HG03045 (cell line): ENCODE data around the gene HTT-AS.
A peak's percentile ranks its signal among the peaks of the same experiment; 100 is the strongest.
"Not testable (repeated sequence)": the region's sequence is repeated elsewhere in the genome, so short reads cannot be mapped to it uniquely, and the experiment has no call there.

Experiments
- ATAC-seq: cut with Tn5 transposase; IDR thresholded peaks from one replicate; pipeline ENCODE4 v1.9.1; 2021; ENCODE audit warnings: mild to moderate bottlenecking, moderate library complexity; ENCODE audit not compliant: unreplicated experiment

Gene HTT-AS

DNA sequence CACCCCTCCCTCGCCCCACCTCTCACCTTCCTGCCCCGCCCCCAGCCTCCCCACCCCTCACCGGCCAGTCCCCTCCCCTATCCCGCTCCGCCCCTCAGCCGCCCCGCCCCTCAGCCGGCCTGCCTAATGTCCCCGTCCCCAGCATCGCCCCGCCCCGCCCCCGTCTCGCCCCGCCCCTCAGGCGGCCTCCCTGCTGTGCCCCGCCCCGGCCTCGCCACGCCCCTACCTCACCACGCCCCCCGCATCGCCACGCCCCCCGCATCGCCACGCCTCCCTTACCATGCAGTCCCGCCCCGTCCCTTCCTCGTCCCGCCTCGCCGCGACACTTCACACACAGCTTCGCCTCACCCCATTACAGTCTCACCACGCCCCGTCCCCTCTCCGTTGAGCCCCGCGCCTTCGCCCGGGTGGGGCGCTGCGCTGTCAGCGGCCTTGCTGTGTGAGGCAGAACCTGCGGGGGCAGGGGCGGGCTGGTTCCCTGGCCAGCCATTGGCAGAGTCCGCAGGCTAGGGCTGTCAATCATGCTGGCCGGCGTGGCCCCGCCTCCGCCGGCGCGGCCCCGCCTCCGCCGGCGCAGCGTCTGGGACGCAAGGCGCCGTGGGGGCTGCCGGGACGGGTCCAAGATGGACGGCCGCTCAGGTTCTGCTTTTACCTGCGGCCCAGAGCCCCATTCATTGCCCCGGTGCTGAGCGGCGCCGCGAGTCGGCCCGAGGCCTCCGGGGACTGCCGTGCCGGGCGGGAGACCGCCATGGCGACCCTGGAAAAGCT lies at the start of gene HTT-AS, which contains the start of gene HTT:
Gene HTT-AS, minus strand, starts transcription at position 461 of the 768 bp plus-strand sequence.
Gene HTT, plus strand, starts transcription at position 604 of the 768 bp plus-strand sequence. Its CDS starts 145 bp downstream, at position 749.
- ATAC-seq: peak; percentile 81

DNA sequence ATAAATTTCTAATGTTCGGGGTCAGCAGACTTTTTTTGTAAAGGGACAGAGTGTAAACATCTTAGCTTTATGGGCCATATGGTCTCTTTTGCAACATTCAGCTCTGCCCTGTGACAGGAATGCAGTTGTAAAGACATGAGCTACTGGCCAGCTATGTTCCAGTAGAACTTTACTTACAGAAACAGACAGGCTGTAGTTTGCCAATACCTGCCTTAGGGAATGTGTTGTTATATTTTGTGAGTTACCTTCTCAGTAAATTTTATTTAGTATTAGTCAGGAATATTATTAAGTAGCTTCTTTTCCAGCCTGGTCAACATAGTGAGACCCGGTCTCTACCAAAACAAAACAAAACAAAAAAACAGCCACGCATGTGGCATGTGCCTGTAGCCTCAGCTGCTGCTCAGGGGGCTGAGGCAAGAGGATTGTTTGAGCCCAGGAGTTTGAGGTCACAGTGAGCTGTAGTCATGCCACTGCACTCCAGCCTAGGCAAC lies 48.9 kb upstream of the HTT-AS start:
- ATAC-seq: no peak

DNA sequence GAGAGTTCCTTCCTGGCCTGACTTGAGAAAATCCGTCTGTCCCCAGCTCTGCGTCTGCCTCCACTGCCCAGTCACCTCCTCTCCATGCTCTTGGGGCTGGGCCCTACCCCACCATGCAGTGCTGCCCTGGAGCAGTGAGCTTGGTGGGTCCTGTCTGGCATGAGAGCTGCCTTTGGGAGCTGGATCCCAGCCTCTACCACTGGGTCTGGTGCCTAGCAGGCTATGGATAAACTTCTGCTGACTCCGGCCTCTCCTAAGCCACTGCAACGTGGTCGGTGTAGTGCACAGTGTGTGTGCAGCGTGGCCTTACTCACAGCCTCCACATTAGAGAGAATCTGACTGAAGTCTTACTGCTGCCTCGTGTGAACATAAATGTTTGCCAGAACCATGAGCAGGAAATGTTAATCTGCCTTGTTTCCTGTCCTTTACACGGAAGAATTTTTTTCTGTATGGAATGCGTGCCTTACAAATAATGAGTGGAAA lies 47.8 kb upstream of the HTT-AS start:
- no peak for ATAC-seq

DNA sequence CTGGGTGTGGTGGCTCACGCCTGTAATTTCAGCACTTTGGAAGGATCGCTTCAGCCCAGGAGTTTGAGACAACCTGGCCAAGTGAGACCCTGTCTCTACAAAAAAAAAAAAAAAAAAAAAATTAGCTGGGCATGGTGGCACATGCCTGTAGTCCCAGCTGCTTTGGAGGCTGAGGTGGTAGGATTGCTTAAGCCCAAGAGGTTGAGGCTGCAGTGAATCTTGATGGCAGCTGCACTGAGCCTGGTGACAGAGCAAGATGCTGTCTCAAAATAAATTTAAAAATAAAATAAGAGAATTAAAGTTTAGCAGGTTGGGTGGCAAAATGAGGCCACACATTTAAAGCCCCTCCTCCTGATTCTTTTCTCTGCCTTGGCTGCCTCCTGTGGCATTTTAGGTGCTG lies 47.3 kb upstream of the HTT-AS start:
- no peak for ATAC-seq

DNA sequence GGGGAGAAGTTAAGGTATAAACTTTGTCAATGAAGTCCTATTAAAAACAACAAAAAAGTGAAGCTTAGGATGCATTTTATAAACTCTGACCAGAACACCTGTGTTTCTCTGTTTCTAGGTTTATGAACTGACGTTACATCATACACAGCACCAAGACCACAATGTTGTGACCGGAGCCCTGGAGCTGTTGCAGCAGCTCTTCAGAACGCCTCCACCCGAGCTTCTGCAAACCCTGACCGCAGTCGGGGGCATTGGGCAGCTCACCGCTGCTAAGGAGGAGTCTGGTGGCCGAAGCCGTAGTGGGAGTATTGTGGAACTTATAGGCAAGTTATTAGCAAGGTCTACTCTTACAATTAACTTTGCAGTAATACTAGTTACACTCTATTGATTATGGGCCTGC lies 46.8 kb upstream of the HTT-AS start:
- ATAC-seq: no peak

DNA sequence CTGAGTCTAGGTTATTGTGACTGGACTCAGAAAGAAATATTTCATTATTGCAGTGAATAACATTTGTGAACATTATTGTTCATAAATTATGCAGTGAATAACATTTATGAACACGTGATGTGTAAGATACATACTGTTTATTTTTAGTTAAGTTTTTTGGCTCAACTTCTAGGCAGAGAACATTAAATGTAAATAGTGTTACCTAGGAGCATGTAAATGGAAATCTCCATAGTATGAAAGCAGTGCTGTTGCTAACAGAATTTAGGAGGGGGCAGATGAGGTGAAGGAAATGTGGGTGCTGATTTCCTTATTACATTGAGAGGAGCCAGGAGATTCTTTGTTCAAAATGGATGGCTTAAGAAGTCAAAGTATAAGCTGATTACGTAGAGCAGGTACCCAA lies 45.1 kb upstream of the HTT-AS start:
- no peak for ATAC-seq

DNA sequence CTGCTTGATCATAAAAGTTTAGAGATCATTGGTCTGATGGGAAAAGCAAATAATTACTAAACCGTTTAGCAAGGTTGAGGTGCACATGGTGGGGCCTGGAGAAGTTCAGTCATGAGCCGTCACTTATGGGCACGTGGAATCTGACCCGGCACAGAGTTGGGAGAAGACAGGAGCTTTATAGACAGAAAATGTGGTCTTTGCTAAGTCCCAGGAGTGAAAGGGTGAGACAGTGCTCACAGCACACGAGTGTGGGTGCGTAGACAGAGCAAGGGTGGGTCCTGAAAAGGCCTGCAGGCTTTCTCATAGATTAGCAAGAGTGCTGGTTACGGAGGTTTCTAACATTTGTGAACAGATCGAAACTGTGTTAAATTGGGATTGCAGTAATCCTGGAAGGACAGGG lies 44.0 kb upstream of the HTT-AS start:
- no peak for ATAC-seq

DNA sequence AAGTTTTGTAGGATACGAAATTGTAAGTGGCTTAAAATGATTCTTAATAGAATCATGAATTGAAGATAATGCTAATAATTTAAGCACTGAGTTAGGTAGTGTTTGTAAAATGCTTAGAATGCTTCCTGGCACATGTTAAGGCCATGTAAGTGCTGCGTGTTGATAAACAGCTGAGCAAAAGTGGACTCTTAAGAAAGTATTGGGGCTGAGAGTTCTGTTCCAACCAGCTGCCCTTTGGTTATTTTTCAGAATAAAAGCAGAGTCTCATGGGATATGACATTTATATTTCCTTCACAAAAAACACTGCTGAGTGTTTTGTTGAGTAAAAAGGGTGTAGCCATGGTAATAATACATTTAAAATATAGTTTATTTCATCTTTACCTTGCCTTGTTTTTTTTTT lies 42.6 kb upstream of the HTT-AS start:
- no peak for ATAC-seq

DNA sequence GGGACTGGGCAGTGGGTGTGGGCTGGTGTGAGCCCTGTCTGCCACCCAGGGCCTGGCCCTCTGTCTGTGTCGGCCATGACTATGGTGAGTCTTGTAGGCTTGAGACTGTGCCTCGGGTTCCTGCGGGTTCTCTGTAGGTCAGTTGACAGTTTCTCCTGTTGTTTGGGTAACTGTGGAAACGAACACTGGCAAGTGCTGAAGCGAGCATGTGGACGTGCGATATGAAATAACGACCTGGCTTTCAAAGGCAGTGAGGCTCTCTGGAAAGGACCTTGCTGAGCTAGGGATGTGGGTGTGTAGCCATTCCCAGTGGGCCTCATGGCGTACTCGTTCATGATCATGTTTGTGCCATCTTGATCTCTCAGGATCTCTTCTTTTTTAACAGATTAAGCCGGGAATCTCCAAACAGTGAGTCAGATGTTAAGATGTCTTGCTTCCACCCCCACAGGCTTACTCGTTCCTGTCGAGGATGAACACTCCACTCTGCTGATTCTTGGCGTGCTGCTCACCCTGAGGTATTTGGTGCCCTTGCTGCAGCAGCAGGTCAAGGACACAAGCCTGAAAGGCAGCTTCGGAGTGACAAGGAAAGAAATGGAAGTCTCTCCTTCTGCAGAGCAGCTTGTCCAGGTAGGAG lies 41.4 kb upstream of the HTT-AS start:
- ATAC-seq: no peak

DNA sequence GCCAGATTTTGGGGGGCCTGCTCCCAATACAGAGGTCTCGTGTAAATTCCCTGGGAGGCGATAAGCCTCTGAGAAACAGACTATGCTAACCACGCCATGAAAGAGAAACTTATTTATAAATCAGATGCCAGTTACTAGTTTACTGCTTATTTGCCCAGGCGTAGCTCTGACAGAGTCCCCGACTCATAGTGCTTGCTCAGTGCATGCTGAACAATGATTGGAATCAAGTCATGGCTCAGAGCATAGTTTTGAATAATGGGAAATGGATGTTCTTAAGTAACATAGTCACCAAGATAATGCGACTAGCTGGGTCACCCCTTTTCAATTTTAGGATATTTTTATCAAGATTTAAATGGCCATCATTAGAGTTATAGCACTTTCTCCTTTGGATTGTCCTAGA lies 40.0 kb upstream of the HTT-AS start:
- no peak for ATAC-seq

DNA sequence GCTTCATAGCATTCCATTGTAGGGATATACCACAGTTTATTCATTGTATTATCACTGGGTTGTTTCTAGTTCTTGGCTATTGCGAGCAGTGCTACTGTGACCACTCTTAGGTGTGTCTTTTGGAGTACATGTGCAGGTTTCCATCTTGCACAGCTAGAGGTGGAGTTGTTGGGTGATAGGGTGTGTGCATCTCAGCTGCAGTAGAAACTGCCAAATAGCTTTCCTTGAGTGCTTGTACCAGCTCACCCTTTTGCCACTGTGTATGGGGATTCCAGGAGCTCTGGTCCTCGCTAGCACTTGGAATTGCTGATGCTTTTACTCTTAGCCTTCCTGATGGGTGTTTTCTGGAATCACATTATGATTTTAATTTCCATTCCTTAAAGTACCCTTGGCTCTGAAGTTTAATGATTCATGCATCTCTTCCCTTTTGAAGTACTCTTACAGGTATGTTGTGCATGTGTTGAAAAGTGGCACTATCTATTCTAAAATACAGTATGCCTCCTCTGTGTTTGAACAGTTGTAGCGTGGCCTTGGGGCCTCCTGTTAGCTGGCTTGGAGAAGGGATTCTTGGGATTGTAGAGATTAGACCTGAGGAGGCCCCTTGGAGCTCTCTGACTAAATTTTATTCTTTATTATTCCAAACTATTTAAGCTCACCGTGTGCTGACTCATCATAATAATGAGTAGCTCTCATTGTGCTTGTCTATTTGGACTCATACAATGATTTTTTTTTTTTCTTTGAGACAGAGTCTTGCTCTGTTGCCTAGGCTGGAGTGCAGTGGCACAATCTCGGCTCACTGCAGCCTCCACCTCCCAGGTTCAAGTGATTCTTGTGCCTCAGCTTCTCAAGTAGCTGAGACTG lies 38.5 kb upstream of the HTT-AS start:
- no peak for ATAC-seq

DNA sequence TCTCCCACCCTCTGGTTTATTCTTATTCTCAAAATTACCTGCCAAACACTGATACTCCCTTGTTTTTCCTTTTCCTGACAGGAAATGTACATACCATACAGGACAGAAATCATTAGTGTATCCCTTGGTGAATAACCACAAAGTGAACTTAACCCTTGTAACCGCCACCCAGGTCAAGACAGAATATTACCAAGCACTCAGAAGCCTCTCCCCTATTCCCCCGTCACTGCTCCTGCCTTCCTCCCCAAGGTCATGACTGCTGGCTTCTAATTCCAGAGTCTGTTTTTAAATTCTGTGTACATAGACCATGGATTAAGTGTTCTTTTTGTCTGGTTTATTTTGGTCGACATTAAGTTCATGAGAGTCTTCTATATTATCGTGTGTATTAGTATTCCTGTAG lies 37.9 kb upstream of the HTT-AS start:
- no peak for ATAC-seq

DNA sequence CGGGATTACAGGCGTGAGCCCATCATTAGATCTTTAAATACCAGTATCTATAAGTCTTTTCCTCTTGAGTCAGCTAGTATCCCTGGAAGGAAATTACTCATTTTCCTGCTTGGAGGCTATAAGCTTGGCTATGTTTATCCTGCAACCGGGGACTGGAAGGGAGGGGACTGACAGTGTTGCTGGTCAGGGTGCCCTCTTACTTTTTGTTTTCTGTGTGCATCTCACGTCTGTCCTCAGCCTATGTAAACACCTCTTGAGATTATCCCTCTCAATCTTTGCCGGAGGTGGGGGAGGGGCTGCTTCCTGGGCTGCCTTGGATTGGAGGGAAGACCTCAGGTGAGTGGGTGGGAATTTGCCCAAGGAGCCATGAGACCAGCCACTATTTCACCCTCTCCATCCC lies 37.1 kb upstream of the HTT-AS start:
- no peak for ATAC-seq

DNA sequence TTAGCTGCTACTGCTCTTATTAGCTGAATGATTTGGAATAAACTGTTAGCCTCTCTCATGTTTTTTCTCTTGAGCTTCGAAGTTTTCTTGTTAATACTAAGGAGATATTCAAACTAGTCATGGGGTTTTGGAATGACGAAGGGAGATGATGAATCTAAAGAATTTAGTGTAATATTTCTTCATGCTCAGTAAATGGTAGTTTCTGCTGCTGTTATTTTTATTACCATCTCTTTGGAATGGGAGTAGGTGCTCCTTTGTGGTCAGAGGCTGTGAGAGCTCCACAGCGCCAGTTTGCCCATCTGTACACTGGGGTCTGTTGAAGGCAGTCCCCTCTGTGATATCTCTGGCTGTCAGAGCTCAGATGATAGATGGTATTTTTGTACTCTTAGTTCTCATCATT lies 33.9 kb upstream of the HTT-AS start:
- ATAC-seq: no peak

DNA sequence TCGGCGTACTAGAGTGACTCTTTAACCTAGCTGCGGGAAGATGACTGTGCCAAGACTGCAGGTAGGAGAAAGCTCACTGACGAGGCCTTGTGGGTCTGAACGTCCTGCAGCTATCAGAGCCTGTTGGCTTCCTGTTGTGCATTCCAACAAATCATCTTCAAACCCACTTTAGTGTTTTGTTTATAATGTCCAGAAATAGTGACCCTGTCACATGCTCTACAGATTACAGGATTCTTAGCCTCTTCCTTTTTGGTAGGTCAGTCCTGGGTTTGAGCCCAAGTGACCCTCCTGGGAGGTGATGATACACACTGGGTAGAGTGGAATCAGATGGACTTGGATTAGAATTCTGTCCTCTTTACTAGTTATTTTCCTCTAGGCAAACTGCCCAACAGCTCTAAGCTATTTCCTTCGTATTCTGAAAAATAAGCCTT lies 33.4 kb upstream of the HTT-AS start:
- ATAC-seq: no peak

DNA sequence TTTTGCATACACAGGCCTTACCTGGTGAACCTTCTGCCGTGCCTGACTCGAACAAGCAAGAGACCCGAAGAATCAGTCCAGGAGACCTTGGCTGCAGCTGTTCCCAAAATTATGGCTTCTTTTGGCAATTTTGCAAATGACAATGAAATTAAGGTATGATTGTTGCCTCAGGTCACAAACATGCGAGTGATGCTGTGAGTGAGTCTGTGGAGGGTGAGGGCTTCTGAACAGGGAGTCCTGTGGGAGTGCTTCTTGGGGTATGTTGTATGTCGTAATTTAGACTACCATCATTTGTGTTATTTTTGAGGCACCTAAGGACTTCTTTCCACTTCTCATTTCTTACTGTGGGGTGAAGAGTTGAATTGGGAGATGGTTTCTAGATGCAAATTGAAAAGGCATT lies 32.9 kb upstream of the HTT-AS start:
- ATAC-seq: no peak

DNA sequence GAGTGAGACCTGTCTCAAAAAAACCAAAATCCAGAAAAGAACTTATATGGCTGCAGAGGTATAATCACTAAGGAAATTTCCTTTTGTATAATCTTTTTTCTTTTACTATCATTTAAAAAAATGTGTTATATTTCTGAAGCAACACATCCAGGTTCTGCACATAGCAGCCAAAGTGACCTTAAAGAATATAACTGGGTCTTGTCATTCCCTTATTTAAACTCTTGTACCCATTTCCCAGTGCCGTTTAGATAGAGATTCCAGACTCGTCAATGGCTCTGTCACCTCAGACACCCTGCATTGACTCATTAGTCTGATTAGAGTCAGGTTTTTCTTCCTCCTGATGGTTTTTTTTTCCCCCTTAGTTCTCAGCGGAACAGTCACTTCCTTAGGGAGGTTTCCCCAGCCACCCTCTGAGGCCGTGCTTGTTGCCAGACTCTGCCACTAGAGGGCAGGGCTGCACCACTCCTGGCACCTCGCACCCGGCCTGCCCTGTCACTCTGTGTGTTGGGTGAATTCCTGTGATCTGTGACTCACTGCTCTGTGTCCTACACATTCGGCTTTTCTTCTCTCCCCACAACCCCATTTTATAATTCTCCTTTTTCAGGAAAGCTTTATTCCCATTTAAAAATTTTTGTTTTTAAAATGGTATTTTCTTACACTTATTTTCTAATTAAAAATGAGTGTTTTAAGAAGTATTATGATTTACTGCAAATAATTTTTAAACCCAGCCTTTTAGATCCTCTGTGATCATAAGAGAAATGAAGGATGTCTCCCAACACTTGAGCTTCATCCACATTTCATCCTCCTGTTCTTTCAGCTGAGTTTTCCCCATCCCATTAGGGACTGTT lies 32.2 kb upstream of the HTT-AS start:
- peak; percentile 86 for ATAC-seq

DNA sequence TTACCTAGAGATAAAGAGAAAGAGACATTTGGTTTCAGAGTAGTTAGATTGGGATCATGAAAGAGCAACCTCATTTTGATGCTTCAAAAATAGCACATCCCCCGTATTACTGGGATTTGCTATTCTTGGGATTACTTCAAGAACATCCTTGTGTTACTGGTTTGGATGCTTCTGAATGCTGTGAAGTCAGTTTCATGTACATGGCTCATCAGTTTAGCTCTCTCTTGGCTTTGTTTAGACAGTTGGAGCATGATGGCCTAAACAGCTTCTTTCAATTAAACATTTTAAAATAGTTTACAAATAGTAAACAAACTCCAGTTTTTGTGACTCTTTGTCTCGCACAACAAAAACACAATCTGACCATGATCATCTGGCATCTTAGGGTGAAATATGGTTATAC lies 24.0 kb upstream of the HTT-AS start:
- no peak for ATAC-seq

DNA sequence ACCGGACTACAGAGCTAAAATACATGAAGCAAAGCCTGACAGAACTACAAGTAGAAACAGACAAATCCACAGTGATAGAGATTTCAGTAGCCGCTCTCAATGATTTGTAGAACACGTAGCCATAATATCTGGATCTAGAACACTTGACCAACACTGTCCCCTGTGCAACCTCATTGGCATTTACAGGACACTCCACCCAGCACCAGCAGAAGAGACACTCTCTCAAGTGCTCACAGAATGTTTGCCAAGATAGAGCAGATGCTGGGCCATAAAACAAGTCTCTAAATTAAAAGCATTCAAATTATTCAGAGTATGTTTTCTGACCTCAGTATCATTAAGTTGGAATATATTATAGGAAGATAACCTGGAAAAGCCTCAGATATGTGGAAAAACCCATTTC lies 21.9 kb upstream of the HTT-AS start:
- ATAC-seq: no peak

DNA sequence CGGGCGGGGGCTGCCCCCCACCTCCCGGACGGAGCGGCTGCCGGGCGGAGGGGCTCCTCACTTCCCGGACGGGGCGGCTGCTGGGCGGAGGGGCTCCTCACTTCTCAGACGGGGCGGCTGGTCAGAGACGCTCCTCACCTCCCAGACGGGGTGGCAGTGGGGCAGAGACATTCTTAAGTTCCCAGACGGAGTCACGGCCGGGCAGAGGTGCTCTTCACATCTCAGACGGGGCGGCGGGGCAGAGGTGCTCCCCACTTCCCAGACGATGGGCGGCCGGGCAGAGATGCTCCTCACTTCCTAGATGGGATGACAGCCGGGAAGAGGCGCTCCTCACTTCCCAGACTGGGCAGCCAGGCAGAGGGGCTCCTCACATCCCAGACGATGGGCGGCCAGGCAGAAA lies 20.4 kb upstream of the HTT-AS start:
- ATAC-seq: not testable (repeated sequence)
